Umbilical cord (tissue), 2 donors: ENCODE data around the gene CDKL4. TPM values are rescaled to one million over a fixed set of nuclear protein-coding genes. Genes with fewer than 3 reads are reported as not detected.
"Not testable (repeated sequence)": the region's sequence is repeated elsewhere in the genome, so short reads cannot be mapped to it uniquely, and the experiment has no call there.

Experiments used
- DNase-seq: peaks from one replicate; pipeline ENCODE4 v3.0.0-alpha.2; 2015; ENCODE audit warnings: low spot score
- total RNA-seq: library from RNA; depleted of rRNA; stranded (reverse); fragments of >200 nt; gene quantifications from one replicate; pipeline ENCODE4 v1.2.3, GENCODE V29; 2014; ENCODE audit warnings: low replicate concordance; ENCODE audit not compliant: insufficient read depth

The CDKL4 gene
- total RNA-seq, result 8.2 TPM

- no peak for DNase-seq
Measured at GRCh38 chr2:39243469-39244123, at the start of gene CDKL4. Gene CDKL4 (minus strand): TSS chr2:39243970.

GRCh38 chr2:39290433-39290832 lies 46.7 kb upstream of the CDKL4 start:
- DNase-seq, result no peak

GRCh38 chr2:39289609-39290008 lies 45.8 kb upstream of the CDKL4 start:
- no peak for DNase-seq

DNA sequence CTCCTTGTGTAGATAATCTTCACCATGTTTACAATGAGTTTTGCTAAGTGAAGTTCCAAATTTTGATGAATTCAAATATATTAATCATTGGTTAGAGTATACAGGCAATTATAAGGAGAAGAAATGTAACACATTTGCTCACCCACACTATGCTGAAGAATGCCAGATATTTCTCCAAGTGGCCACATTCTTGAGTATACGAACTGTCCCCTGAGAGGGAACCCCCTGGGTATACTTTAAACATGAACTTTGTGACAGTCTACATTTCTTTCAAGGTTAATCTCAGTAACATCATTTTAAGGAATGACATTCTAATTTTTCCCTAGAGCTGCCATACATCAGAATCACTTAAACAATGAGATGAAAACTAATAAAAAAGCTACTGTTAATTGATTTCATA lies 39.8 kb upstream of the CDKL4 start:
- DNase-seq, result no peak

- no peak for DNase-seq
Measured at GRCh38 chr2:39281391-39281790, 37.6 kb upstream of the CDKL4 start.

DNA sequence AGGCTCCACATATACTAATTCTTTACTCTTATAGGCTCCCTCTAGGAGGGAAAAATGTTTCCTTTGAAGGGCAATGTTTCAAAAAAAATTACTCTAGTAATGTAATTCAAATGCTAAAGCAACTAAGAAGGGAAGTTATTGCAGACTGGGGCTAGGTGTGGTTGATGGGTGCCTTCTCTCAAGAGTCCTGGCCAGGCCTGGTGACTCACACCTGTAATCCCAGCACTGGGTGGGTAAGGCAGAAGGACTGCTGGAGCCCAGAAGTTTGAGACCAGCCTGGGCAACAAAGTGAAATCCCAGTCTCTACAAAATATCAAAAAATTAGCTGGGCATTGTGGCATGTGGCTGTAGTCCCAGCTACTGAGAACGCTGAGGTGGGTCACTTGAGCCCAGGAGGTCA lies 31.2 kb upstream of the CDKL4 start:
- DNase-seq, result no peak

DNA sequence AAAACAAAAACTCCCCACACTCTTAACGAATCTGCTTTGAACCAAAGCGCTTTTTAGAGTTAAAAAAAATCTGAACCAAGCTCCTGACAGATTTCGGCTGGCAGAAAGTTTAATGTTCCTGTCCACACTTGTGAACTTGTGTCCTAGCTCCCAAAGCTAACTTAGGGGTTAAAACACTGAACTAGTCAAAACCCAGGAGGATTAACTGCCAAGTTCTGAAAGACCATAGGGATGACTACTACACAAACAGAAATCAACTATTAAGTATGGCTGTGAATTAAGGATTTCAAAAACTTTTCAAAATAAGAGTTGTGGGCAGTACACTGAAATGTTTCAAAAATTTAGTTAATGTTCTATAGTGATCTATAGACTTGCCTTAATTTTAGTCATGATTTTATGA lies 26.2 kb upstream of the CDKL4 start:
- peak; percentile 12 for DNase-seq

- DNase-seq, result no peak
Measured at GRCh38 chr2:39266916-39267434, 23.2 kb upstream of the CDKL4 start.

GRCh38 chr2:39266139-39266805 lies 22.5 kb upstream of the CDKL4 start:
- DNase-seq, result no peak

GRCh38 chr2:39265315-39265714 lies 21.5 kb upstream of the CDKL4 start:
- no peak for DNase-seq

DNA sequence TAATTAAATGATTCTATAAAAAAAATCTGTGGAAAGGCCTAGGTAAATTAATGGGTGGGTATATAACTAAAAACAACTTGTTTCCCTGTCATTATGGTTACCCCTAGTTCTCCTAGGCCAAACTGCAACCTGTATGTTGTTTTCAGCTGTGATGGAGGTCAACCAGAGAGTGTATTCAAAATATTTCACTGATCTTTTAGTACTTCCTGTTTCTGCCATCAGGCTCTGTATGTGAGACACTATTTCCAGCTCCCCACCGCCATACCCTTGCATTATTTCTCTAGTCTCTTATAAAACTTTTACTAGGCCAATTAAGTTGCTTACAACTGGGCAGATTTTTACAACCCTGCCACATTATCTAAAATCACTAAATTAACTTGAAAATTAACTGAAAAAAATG lies 21.0 kb upstream of the CDKL4 start:
- DNase-seq, result no peak

GRCh38 chr2:39260087-39260486 lies 16.3 kb upstream of the CDKL4 start:
- DNase-seq, result no peak

DNA sequence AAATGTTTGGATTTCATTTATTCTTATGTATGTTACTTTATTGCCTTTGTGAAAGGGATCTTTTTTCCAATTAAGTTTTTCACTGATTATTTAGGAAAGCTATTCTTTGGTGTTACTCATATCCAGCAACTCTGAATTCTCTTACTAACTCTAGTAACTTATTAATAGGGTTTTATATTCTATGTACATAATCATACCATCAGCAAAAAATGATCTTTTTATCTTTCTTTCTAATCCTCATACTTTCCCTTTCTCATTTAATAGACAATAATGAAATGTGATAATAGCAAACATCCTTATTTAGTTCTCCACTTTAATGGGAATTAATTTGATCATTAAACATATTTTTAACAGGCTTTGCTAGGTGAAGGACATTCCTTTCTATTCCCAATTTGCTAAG lies 12.3 kb upstream of the CDKL4 start:
- no peak for DNase-seq

- no peak for DNase-seq
Measured at GRCh38 chr2:39252888-39253518, 9.2 kb upstream of the CDKL4 start.

DNA sequence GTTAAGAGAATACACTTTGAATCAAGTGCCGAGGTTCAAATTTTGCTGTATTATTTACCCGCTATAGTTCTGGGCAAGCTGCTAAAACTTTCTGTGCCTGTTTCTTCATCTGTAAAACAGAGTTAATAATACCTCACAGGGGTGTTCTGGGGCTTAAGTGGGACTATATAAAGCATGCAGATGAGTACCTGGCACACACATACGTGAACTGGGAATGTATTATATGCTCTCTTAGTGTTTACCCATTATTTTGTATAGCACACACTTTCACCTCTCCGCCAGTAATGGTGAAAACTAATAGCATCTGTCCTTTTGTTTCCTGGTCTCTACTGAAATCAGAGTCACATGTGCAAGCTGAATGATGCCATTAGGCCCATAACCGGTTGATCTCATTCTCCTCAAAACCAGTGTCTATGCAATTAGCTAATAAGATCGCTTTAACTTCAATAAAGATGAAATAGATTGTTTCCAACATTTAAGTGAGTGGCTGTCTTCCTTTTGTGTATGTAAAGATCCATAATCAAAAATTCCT lies 3.8 kb upstream of the CDKL4 start:
- no peak for DNase-seq

DNA sequence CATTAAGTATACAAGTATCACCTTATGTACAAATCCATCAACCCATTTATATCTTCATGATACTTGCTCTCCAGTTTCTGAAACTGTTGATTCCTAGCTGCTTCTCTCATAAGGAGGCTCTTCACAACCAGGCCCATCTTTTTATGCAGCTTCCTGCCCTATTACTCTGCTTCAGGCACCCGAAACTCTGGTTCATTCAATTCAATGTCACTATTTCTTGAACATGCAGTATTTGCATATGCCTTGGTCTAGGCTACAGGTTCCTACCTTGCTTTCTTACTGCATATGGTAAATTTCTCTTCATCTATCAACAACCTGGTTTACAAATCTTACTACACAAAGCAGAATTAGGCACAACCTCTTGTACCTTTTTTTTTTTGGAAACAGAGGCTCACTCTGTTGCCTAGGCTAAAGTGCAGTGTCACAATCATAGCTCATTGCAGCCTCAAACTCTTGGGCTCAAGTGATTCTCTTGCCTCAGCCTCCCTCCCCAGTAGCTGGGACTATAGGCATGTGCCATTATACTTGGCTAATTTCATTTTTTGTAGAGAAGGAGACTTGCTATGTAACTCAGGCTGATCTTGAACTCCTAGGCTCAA lies 2.7 kb upstream of the CDKL4 start:
- DNase-seq, result no peak

- not testable (repeated sequence) for DNase-seq
Measured at GRCh38 chr2:39244963-39245625, 1.3 kb upstream of the CDKL4 start.

DNA sequence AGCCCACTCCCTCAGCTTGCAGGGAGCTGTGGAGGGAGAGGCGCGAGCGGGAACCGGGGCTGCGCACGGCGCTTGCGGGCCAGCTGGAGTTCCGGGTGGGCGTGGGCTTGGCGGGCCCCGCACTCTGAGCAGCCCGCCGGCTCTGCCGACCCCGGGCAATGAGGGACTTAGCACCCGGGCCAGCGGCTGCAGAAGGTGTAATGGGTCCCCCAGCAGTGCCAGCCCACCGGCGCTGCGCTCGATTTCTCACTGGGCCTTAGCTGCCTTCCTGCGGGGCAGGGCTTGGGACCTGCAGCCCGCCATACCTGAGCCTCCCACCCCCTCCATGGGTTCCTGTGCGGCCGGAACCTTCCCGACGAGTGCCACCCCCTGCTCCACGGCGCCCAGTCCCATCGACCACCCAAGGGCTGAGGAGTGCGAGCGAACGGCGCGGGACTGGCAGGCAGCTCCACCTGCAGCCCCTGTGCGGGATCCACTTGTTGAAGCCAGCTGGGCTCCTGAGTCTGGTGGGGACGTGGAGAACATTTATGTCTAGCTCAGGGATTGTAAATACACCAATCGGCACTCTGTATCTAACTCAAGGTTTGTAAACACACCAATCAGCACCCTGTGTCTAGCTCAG lies 582 bp upstream of the CDKL4 start:
- not testable (repeated sequence) for DNase-seq

DNA sequence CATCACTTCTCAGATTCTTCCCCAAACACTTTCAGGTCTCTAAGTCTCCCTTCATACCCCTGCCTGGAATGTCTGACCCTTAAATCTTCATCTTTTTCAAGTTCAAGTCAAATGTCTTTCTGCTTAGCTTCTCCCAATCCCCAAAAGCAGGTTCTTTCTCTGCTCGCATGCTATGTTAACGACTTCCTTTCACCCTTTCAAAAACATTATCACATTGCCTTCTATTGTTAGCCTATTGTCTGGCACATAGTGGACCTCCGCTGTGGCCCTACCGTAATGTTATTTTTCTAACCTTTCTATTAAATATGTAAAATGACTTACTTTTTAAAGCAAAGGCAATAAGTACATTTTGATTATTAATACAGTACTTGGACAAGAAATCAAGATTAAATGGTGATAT lies 2.2 kb downstream of the CDKL4 start:
- no peak for DNase-seq

GRCh38 chr2:39240758-39241157 lies 3.0 kb downstream of the CDKL4 start:
- DNase-seq, result no peak

- no peak for DNase-seq
Measured at GRCh38 chr2:39234754-39235153, 9.0 kb downstream of the CDKL4 start.
